DOHH2 (cell line): ENCODE measurements around the gene PALLD.

Experiments used
- H3F3A ChIP-seq: fragments of 200-600 bp; sonication (generic), shearing (Covaris generic); 2 replicates; pipeline ENCODE4 v1.6.0; 2016; ENCODE audit warnings: antibody characterized with exemption, mild to moderate bottlenecking; ENCODE audit not compliant: control insufficient read depth, insufficient read depth
- H3K27ac ChIP-seq: fragments of 200-600 bp; sonication (generic); 2 replicates; pipeline ENCODE4 v1.5.1; 2014; ENCODE audit warnings: low read depth, mild to moderate bottlenecking, low read length, moderate library complexity
- H3K27me3 ChIP-seq: fragments of 200-600 bp; sonication (generic); 2 replicates; pipeline ENCODE4 v1.6.1; 2014; ENCODE audit warnings: mild to moderate bottlenecking, low read length, mixed read lengths; ENCODE audit not compliant: control insufficient read depth
- H3K36me3 ChIP-seq: fragments of 200-600 bp; sonication (generic); 2 replicates; pipeline ENCODE4 v1.6.1; 2014; ENCODE audit warnings: mild to moderate bottlenecking, low read length, moderate library complexity, mixed read lengths; ENCODE audit not compliant: control insufficient read depth
- H3K4me1 ChIP-seq: fragments of 200-600 bp; sonication (generic); 2 replicates; pipeline ENCODE4 v1.6.1; 2014; ENCODE audit warnings: mild to moderate bottlenecking, low read length, mixed read lengths; ENCODE audit not compliant: control insufficient read depth
- H3K4me2 ChIP-seq: fragments of 200-600 bp; sonication (generic); 2 replicates; pipeline ENCODE4 v1.6.0; 2014; ENCODE audit warnings: mild to moderate bottlenecking, low read length, moderate library complexity
- H3K4me3 ChIP-seq: fragments of 200-600 bp; sonication (generic); 2 replicates; pipeline ENCODE4 v1.5.1; 2014; ENCODE audit warnings: mild to moderate bottlenecking, low read length, mixed read lengths
- H3K79me2 ChIP-seq: fragments of 200-600 bp; sonication (generic); 2 replicates; pipeline ENCODE4 v1.6.1; 2014; ENCODE audit warnings: mild to moderate bottlenecking, low read length, mixed read lengths; ENCODE audit not compliant: control insufficient read depth
- H3K9me2 ChIP-seq: fragments of 200-600 bp; sonication (generic); replicated peaks from 2 replicates; pipeline ENCODE4 v1.6.1; 2014; ENCODE audit warnings: mild to moderate bottlenecking, low read length, mixed read lengths; ENCODE audit not compliant: control insufficient read depth
- H3K9me3 ChIP-seq: fragments of 200-600 bp; sonication (generic); 2 replicates; pipeline ENCODE4 v1.6.1; 2014; ENCODE audit warnings: antibody characterized with exemption, low read length, mixed read lengths; ENCODE audit not compliant: control insufficient read depth, insufficient read depth
- H4K20me1 ChIP-seq: fragments of 200-600 bp; sonication (generic); 2 replicates; pipeline ENCODE4 v1.6.0; 2014; ENCODE audit warnings: low read depth, mild to moderate bottlenecking, antibody characterized with exemption, low read length, moderate library complexity; ENCODE audit not compliant: control insufficient read depth, insufficient read depth
- CTCF ChIP-seq: fragments of 200-600 bp; sonication (generic); IDR thresholded peaks from one replicate; pipeline ENCODE4 v1.5.1; 2014; ENCODE audit warnings: antibody characterized with exemption, mild to moderate bottlenecking, low read depth, low read length; ENCODE audit not compliant: poor library complexity, severe bottlenecking
- EZH2phosphoT487 ChIP-seq: fragments of 200-600 bp; sonication (generic); IDR thresholded peaks from 2 replicates; pipeline ENCODE4 v1.6.1; 2017; ENCODE audit warnings: borderline replicate concordance, mild to moderate bottlenecking, antibody characterized with exemption, low read length, moderate library complexity, mixed read lengths

The PALLD gene

DNA sequence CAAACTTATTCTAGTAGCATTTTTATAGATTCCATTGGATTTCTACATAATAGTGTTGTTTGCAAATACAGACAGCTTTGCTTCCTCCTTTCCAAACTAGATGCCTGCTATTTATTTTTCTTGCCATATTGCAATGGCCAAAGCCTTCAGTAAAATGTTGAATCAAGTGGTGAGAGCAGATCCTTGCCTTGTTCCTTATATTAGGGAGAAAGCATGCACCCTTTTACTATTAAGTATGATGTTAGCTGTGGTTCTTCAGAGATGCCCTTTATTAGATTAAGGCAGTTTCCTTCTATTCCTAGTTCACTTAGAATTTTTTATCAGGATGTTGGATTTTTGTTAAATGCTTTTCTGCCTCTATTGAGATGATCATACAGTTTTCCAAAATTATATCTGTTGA, 279.5 kb downstream of the PALLD start:
- H4K20me1 ChIP-seq, result no peaks in the 10 kb centered on the region
- H3K27ac ChIP-seq, result no peak overlapping the region
- H3K79me2 ChIP-seq, result no peaks in the 10 kb centered on the region
- no peaks in the 10 kb centered on the region for H3K9me2 ChIP-seq
- H3K27me3 ChIP-seq, result no peaks in the 10 kb centered on the region
- H3K9me3 ChIP-seq, result no peaks in the 10 kb centered on the region
- H3K4me2 ChIP-seq, result no peak overlapping the region
- H3K4me1 ChIP-seq, result no peaks in the 10 kb centered on the region
- TF ChIP-seq EZH2phosphoT487 (no peak), CTCF (no peak)
- no peaks in the 10 kb centered on the region for H3F3A ChIP-seq
- H3K4me3 ChIP-seq, result no peak overlapping the region
- no peaks in the 10 kb centered on the region for H3K36me3 ChIP-seq

DNA sequence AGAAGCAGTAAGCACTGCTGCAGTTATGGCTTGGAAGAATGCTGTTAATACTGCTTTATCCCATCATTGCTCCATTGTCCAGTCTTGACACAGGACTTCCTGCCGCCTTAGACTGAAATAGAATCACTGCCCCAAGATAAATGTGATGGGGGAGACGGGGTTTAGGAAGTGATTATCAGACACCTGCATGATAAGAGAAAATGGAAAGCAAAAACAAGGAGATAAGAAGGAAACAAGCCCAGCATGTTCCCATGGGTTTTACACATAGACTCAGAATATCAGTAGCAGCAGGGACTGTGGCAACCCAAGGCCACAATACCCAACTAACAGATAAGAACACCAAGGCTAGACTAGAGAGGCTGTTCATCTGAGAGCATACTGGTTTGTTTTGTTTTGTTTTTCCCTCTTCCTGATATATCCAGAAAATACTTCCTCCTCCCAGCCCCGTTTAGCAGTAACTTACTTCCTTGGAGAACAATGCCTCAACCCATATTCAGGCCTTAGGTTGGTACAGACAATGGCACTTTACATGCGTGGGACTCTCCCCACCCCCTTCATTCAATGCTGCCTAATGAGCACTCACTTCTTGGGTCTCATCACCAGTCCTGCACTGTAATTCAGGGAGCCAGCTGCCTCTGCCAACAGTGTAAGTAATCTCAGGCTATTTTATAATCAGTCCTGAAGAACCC, 280.6 kb downstream of the PALLD start:
- TF ChIP-seq EZH2phosphoT487, result no peak
- no peak for TF ChIP-seq CTCF

GRCh38 chr4:168781341-168781740, 284.5 kb downstream of the PALLD start:
- no peak overlapping the region for H3K4me3 ChIP-seq
- no peaks in the 10 kb centered on the region for H3K9me2 ChIP-seq
- H3K4me2 ChIP-seq, result no peak overlapping the region
- no peak overlapping the region for H3K27ac ChIP-seq
- no peaks in the 10 kb centered on the region for H3K9me3 ChIP-seq
- no peak for TF ChIP-seq EZH2phosphoT487
- TF ChIP-seq CTCF, result no peak
- H4K20me1 ChIP-seq, result no peaks in the 10 kb centered on the region
- H3K36me3 ChIP-seq, result no peaks in the 10 kb centered on the region
- H3F3A ChIP-seq, result no peaks in the 10 kb centered on the region
- no peaks in the 10 kb centered on the region for H3K79me2 ChIP-seq
- no peaks in the 10 kb centered on the region for H3K27me3 ChIP-seq
- no peaks in the 10 kb centered on the region for H3K4me1 ChIP-seq

More for the DNA sequence above, 280.6 kb downstream of the PALLD start:
- Histone ChIP-seq H3K36me3 (no peaks in the 10 kb centered on the region), H3F3A (no peaks in the 10 kb centered on the region), H3K27me3 (no peaks in the 10 kb centered on the region), H3K9me3 (no peaks in the 10 kb centered on the region), H3K4me1 (no peaks in the 10 kb centered on the region), H3K27ac (no peak overlapping the region), H4K20me1 (no peaks in the 10 kb centered on the region), H3K79me2 (no peaks in the 10 kb centered on the region), H3K4me3 (no peak overlapping the region), H3K9me2 (no peaks in the 10 kb centered on the region), H3K4me2 (no peak overlapping the region)
